ENCODE measurements around the gene ECSCR. TPM values are rescaled to one million over a fixed set of nuclear protein-coding genes. Genes with fewer than 3 reads are reported as not detected.

The ECSCR gene
- total RNA-seq, 1 donor from 2014 or later = 1.7 TPM

GRCh38 chr5:139461176-139461575 lies 1.4 kb downstream of the ECSCR start:
- DNase-seq = no peak
- intact Hi-C loops (cut with micrococcal nuclease) = no loop called here
- H3K4me1 Mint-ChIP-seq = peaks cover 44% of the 10 kb centered on the region
- no peak overlapping the region for H3K4me3 Mint-ChIP-seq
- no peaks in the 10 kb centered on the region for H3K36me3 Mint-ChIP-seq (ENCODE audit: low read depth)
- H3K27me3 Mint-ChIP-seq = no peaks in the 10 kb centered on the region
- H3K9me3 Mint-ChIP-seq = no peaks in the 10 kb centered on the region
- peak overlapping the region; percentile 94 for H3K27ac Mint-ChIP-seq

- peaks cover 44% of the 10 kb centered on the region for H3K4me1 Mint-ChIP-seq
- intact Hi-C loops (cut with micrococcal nuclease) = no loop called here
Measured at GRCh38 chr5:139460455-139460854, 2.1 kb downstream of the ECSCR start.

GRCh38 chr5:139459451-139459934 lies 3.0 kb downstream of the ECSCR start:
- Mint-ChIP-seq H3K9me3 (no peaks in the 10 kb centered on the region), H3K4me3 (peak overlapping the region; percentile 75), H3K27me3 (no peaks in the 10 kb centered on the region), H3K36me3 (ENCODE audit: low read depth) (no peaks in the 10 kb centered on the region), H3K27ac (peak overlapping the region; percentile 94), H3K4me1 (peaks cover 51% of the 10 kb centered on the region)
- peak; percentile 80 for DNase-seq
- intact Hi-C loops (cut with micrococcal nuclease) = loop anchor here (1.0 to 2.0 kb wide), 5 partner anchors 9 to 53 kb away; partner anchors contain the start of gene STING1

More at GRCh38 chr5:139460455-139460854, 2.1 kb downstream of the ECSCR start:
- Mint-ChIP-seq H3K27ac (peak overlapping the region; percentile 94), H3K36me3 (ENCODE audit: low read depth) (no peaks in the 10 kb centered on the region), H3K4me3 (peak overlapping the region; percentile 75), H3K27me3 (no peaks in the 10 kb centered on the region), H3K9me3 (no peaks in the 10 kb centered on the region)
- no peak for DNase-seq

GRCh38 chr5:139458580-139459407 lies 3.7 kb downstream of the ECSCR start:
- intact Hi-C loops (cut with micrococcal nuclease) = loop anchor here (1.0 to 2.0 kb wide), 7 partner anchors 10 to 54 kb away; partner anchors contain the start of genes DNAJC18 and STING1
- H3K36me3 Mint-ChIP-seq (ENCODE audit: low read depth) = no peaks in the 10 kb centered on the region
- peaks cover under 1% of the 10 kb centered on the region for H3K27me3 Mint-ChIP-seq
- H3K9me3 Mint-ChIP-seq = peaks cover 2% of the 10 kb centered on the region
- peak; percentile 93 for DNase-seq
- peaks cover 57% of the 10 kb centered on the region for H3K4me1 Mint-ChIP-seq
- H3K4me3 Mint-ChIP-seq = peak overlapping the region; percentile 75
- H3K27ac Mint-ChIP-seq = peak overlapping the region; percentile 94

- peaks cover 2% of the 10 kb centered on the region for H3K27me3 Mint-ChIP-seq
- no peak overlapping the region for H3K4me3 Mint-ChIP-seq
- H3K36me3 Mint-ChIP-seq (ENCODE audit: low read depth) = no peaks in the 10 kb centered on the region
- peak; percentile 78 for DNase-seq
- intact Hi-C loops (cut with micrococcal nuclease) = loop anchor here (1.0 to 2.0 kb wide), 3 partner anchors 18 to 55 kb away; partner anchors contain the start of gene DNAJC18
- H3K9me3 Mint-ChIP-seq = peaks cover 5% of the 10 kb centered on the region
- H3K4me1 Mint-ChIP-seq = peaks cover 61% of the 10 kb centered on the region
- H3K27ac Mint-ChIP-seq = peak overlapping the region; percentile 94
Measured at GRCh38 chr5:139457653-139458306, 4.8 kb downstream of the ECSCR start.

- peaks cover 5% of the 10 kb centered on the region for H3K9me3 Mint-ChIP-seq
- H3K4me1 Mint-ChIP-seq = peaks cover 61% of the 10 kb centered on the region
- peak overlapping the region; percentile 94 for H3K27ac Mint-ChIP-seq
- intact Hi-C loops (cut with micrococcal nuclease) = no loop called here
- DNase-seq = no peak
- H3K4me3 Mint-ChIP-seq = no peak overlapping the region
- no peaks in the 10 kb centered on the region for H3K36me3 Mint-ChIP-seq (ENCODE audit: low read depth)
- H3K27me3 Mint-ChIP-seq = peaks cover 2% of the 10 kb centered on the region
Measured at GRCh38 chr5:139457241-139457640, 5.3 kb downstream of the ECSCR start.

GRCh38 chr5:139456776-139457175 lies 5.8 kb downstream of the ECSCR start:
- intact Hi-C loops (cut with micrococcal nuclease) = no loop called here
- DNase-seq = no peak
- Mint-ChIP-seq H3K36me3 (ENCODE audit: low read depth) (no peaks in the 10 kb centered on the region), H3K27ac (peak overlapping the region; percentile 94), H3K4me3 (no peak overlapping the region), H3K27me3 (peaks cover 2% of the 10 kb centered on the region), H3K4me1 (peaks cover 61% of the 10 kb centered on the region), H3K9me3 (peaks cover 5% of the 10 kb centered on the region)

- intact Hi-C loops (cut with micrococcal nuclease) = no loop called here
- H3K4me3 Mint-ChIP-seq = no peak overlapping the region
- H3K9me3 Mint-ChIP-seq = peaks cover 5% of the 10 kb centered on the region
- H3K4me1 Mint-ChIP-seq = peaks cover 44% of the 10 kb centered on the region
- peak; percentile 59 for DNase-seq
- H3K27ac Mint-ChIP-seq = peak overlapping the region; percentile 80
- no peaks in the 10 kb centered on the region for H3K36me3 Mint-ChIP-seq (ENCODE audit: low read depth)
- H3K27me3 Mint-ChIP-seq = peaks cover 2% of the 10 kb centered on the region
Measured at GRCh38 chr5:139454568-139455290, 7.8 kb downstream of the ECSCR start.

GRCh38 chr5:139453683-139454567 lies 8.6 kb downstream of the ECSCR start:
- intact Hi-C loops (cut with micrococcal nuclease) = no loop called here
- H3K36me3 Mint-ChIP-seq (ENCODE audit: low read depth) = peaks cover 2% of the 10 kb centered on the region
- H3K4me1 Mint-ChIP-seq = peaks cover 40% of the 10 kb centered on the region
- peak overlapping the region; percentile 80 for H3K27ac Mint-ChIP-seq
- peak; percentile 78 for DNase-seq
- H3K4me3 Mint-ChIP-seq = peak overlapping the region; percentile 1
- peaks cover 2% of the 10 kb centered on the region for H3K27me3 Mint-ChIP-seq
- peaks cover 7% of the 10 kb centered on the region for H3K9me3 Mint-ChIP-seq

- Mint-ChIP-seq H3K27me3 (peaks cover 2% of the 10 kb centered on the region), H3K4me1 (peaks cover 47% of the 10 kb centered on the region), H3K36me3 (ENCODE audit: low read depth) (peaks cover 17% of the 10 kb centered on the region), H3K27ac (no peak overlapping the region), H3K9me3 (peaks cover 12% of the 10 kb centered on the region), H3K4me3 (no peak overlapping the region)
- intact Hi-C loops (cut with micrococcal nuclease) = no loop called here
- DNase-seq = no peak
Measured at GRCh38 chr5:139451878-139452660, 10.5 kb downstream of the ECSCR start.

GRCh38 chr5:139451176-139451575 lies 11.4 kb downstream of the ECSCR start:
- H3K9me3 Mint-ChIP-seq = peaks cover 12% of the 10 kb centered on the region

More at GRCh38 chr5:139451176-139451575, 11.4 kb downstream of the ECSCR start:
- intact Hi-C loops (cut with micrococcal nuclease) = no loop called here
- peaks cover 2% of the 10 kb centered on the region for H3K27me3 Mint-ChIP-seq
- DNase-seq = no peak
- H3K36me3 Mint-ChIP-seq (ENCODE audit: low read depth) = peaks cover 19% of the 10 kb centered on the region
- H3K27ac Mint-ChIP-seq = no peak overlapping the region
- no peak overlapping the region for H3K4me3 Mint-ChIP-seq
- H3K4me1 Mint-ChIP-seq = peaks cover 48% of the 10 kb centered on the region

Measured in activated CD4-positive, alpha-beta T cell treated with anti-CD3 and anti-CD28 coated beads, Interleukin-2, amount 10 ng/mL, durations not matched to agents 24 days and 14 days (primary cell).